Measurements from ENCODE around the gene HS3ST3B1.

Gene HS3ST3B1

DNA sequence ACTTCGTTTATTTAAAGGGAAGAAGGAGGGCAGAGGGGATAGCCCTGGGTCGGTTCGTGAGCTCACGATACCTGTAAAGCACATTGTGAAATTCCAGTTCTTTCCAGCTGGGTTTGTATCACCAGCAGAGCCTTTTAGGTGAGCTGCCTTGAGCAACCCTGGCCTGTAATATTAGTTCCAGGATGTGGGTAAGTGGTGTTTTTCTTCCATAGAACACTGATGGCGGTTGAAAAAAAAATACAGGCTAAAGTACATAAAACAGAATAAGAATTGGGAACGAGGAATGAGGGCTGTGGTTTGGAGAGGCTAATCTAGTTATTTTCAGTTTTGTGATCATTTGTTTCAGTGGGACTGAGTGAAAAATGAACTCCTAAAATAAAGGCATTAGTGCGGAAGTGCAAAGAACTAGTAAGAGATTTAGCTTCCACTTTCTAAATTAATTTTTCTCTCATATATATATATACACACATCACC is 20.6 kb downstream of the HS3ST3B1 start:
- no peak for DNase-seq (ENCODE audit: low read depth in 3 of 3)

DNA sequence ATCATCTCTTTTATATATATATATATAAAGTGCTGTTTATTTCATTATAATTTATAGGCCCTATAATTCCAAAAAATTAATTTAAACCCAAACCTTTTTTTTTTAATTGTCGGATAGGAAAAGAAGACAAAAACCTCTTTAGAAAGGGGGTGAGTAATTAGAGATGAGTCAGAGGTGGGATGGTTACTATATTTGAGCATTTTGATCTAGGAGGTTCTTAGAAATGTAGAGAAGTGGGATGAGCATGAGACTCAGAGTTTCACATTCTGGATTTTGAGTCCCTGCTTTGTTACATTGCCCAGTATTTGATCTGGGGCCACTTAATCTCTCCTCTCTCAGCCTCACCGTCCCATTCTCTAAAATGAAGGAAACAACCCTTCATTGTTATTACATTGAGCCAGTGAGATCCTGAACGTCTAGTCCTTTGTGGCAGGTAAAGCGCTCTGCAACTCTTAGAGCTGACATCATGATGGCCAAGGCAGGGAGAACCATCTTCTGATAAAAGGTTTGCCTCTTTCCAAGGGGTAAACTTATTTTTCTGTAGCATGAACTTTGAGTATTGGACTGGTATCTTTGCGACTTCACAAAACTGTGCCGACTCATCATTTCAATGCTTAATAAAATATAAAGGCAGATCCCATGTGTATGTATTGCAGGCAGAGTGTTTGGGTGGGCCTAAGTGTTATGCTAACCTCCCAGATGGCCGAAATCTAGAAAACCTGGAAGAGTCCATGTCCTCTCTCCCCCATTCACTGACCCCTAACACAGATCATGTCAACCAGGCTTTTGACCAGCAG is 21.3 kb downstream of the HS3ST3B1 start:
- no peak for DNase-seq (ENCODE audit: low read depth in 3 of 3)

DNA sequence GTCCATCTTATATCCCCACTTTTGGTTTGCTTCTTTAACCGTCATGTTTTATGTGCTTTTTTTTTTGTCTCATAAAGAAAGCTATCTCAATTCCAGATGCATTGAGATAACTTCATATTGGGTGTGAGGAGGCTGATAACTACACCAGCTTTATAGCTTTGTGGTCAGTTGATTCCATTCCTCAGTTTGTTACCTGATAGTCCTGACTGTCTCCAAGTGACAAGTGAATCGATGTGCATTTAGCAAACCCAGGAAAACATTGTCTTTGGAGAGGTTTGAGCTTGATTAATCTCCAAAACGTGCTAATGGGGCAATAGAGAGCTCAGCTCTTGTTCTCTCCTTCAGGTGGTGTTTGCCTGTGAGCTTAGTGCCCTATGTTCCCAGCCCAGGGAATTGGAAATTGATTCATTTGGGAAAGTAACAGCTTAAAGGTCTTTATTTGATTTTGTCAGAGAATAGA is 22.7 kb downstream of the HS3ST3B1 start:
- DNase-seq (ENCODE audit: low read depth in 3 of 3): no peak

DNA sequence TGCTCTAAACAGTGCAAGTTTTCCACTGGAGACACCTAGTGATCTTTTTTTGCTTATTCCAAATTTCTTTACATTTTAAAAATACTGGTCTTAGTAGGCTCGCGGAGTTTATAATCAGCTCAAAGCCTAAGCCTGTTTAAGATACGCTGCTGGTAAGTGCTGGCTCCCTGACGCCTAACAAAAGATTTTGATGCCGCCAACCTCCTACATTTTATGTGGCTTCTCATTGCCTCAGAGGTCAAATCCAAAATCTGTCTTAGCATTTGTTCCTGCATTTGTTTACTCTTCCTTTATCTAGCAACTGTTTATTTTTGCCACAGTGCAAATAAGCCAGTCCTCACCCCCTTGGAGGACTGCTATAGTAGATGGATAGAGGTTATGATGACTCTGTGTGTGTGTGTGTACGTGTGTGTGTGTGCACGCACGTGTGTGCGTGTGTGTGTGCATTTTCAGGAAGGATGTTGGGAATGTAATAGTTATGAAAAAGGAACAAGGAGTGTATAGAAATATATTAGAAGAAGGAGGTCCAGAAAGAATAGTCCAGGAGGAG is 24.8 kb downstream of the HS3ST3B1 start:
- DNase-seq (ENCODE audit: low read depth in 3 of 3): no peak

DNA sequence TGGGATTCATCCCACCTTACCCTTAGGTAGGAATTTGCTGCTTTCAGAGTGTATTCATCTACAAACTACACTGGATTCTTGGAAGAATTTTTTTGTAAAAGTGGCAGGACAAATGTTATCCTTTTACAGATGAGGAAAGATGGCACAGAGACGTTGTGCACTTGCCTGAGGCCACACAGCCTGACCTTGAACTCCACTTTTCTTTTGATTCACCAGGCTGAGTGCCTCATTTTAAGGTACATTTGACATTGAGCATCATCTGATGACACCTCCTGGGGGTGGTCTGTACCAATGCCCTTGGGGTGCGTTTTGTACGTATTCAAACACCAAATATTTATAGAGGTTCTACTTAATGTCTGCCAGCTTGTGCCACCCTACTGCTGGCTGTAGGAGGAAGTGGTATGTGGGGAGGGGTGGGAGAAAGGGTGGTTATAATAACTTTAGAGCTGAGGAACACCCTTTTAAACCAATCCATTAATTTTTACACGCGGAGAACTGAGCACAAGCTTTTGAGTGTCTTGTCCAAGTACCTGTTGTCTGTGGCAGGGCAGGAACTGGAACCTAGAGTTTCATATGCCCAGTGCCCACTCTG is 29.1 kb downstream of the HS3ST3B1 start:
- DNase-seq (ENCODE audit: low read depth in 3 of 3): no peak

DNA sequence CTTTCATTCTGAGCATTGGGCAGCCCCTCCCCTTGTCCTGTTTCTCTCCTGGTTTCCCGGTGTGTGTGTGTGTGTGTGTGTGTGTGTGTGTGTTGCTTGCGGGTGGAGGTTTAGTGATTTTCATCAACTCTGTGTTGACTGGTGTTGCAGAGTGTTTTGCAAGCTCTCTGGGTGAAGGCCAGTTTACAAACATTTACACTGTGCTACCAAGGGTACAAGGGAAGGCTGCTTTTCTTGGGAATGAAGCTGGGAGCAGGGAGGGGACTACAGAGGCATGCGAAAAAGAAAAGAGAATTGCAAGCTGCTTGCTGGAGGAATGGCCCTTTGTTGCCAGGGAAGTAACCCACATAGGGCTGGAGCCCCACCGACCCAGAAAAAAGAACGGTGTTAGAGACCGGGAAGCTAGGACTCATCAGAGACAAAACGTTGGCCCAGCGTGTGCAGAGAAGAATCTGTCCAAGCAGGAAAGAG is 29.6 kb downstream of the HS3ST3B1 start:
- DNase-seq (ENCODE audit: low read depth in 3 of 3): no peak

DNA sequence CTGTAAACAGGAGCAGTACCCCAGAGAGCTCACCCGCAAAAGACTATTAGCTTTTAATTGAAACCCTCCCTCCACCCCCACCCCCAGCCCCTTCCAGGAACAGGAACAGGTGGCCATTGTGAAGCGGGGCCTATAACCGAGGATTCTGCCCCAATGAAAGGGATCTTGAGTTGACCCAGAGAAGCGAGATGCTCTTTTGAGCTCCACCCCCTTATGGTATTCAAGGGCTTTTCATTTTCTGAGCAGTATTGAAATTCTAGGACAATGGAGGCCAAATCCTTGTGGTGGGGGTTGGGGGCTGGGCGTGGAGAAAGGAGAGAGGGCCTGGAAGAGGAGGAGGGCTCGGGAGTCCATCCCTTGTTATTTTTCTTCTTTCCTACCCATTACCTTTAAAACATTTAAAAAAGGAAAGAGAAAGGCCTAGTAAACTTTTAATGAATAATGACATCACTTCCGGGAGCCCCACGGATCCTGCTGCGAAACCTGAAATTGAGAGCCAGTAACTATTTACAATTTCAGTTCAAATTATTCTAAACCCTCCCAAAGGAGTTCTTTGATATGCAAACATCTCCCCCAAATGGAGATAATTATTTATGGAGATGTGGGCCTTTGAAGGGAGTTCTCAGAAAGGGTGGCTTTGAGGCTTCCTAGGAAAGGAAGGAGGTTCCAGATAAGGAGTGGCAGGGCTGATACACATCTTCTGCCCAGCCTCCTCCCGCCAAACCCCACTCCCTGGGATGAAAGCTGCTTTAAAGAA is 30.5 kb downstream of the HS3ST3B1 start:
- no peak for DNase-seq (ENCODE audit: low read depth in 3 of 3)

DNA sequence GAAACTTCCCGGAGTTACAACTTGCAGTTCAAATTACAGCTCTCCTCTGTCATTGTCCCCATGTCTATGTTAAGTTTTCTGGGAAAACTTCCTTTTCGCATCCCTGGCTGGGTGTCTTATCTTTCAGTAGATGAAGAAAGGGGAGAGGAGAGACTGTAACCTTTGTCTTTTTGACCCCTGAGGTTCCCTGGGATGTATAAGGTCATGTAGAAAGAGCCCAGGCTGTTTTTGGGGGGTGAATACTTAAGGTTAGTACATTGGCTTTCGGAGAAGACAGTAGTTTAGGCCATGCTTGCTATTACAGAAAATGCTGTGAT is 31.1 kb downstream of the HS3ST3B1 start:
- no peak for DNase-seq (ENCODE audit: low read depth in 3 of 3)

DNA sequence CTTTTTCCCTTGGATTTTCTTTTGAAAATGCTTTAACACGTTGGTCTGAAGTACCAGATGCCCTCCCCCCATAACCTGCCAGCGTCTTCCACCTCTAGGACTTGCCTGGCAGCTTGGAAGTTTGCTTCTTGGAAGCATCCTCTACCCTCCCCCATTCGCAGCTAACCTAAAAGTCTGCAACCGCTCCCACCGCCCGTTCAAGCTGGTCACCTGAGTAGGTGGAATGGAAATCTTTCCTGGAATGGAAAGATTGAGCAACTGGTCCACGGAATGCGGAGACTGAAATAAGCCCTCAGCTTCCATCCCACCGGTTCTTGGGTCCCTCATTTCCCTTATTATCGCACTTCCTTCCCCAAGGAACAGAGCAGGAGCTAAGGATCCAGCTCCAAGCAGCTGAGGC is 31.4 kb downstream of the HS3ST3B1 start:
- no peak for DNase-seq (ENCODE audit: low read depth in 3 of 3)

DNA sequence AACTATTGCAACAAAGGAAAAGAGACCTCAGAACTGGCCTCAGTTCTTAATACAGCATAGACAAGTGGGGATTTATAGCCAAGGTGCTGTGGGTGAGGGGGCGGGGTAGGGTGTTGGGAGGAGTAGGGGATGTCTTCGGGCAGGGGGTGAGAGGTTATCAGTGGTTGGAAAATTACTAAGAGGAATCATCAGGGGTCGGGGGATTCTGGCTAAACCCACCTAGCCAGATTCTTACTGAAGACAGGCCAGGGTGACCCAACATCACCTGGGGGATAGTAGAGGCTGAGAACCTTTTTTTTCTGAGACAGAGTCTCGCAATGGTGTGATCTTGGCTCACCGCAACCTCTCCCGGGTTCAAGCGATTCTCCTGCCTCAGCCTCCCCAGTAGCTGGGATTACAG is 32.6 kb downstream of the HS3ST3B1 start:
- DNase-seq (ENCODE audit: low read depth in 3 of 3): no peak

DNA sequence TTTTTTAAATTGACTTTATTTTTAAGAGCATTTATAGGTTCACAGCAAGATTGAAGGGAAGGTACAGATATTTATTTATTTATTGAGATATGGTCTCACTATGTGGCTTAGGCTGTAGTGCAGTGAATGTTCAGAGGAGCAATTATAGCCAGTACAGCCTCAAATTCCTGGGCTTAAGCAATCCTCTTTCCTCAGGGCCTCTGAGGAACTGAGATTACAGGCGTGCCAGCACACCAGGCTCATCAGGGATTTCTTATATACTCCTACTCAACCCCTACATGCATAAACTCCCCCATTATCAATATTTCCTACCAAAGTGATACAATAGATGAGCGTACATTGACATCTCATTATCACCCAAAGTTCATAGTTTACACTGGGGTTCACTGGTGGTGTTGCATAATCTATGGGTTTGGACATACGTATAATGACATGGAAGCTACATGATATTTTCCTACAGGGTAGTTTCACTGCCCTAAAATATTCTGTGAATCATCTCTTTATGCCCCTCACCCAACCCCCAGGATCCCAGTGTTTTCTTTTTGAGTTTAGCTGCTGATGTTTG is 33.5 kb downstream of the HS3ST3B1 start:
- DNase-seq (ENCODE audit: low read depth in 3 of 3): no peak

DNA sequence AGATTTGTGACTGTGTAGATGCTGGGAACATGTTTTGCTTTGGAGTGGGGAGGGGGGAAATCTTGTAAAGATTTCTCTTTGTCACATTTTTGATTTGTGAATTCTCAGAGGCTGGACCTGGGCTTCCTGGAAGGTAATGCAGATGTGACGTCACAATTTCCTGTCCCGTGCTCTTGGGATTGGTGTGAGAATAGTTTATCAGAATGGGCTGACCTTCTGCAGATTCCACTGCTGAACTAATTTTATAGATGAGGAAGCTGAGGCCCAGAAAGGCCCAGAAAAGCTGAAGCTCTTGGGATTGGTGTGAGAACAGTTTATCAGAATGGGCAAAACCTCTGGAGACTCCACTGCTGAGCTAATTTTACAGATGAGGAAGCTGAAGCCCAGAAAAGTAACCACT is 34.0 kb downstream of the HS3ST3B1 start:
- no peak for DNase-seq (ENCODE audit: low read depth in 3 of 3)

DNA sequence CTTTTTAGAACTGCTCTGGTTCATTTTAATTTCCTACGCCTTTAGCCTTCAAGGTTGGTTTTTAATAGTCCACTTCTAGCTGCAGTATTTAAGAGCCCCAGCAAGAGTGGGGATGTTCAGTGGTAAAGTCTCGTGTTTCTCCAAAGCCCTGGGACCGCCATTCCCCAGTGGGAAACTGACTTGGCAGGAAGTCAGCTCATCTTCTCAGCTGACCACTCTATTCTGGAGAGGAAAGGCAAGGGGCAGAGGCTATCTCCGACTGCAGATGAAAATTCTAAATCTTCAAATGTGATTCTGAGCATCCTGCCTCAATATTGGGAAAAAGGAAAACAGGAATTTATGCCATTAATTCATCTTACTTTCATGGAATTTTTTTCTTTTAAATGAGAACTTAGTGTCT is 35.5 kb downstream of the HS3ST3B1 start:
- no peak for DNase-seq (ENCODE audit: low read depth in 3 of 3)

DNA sequence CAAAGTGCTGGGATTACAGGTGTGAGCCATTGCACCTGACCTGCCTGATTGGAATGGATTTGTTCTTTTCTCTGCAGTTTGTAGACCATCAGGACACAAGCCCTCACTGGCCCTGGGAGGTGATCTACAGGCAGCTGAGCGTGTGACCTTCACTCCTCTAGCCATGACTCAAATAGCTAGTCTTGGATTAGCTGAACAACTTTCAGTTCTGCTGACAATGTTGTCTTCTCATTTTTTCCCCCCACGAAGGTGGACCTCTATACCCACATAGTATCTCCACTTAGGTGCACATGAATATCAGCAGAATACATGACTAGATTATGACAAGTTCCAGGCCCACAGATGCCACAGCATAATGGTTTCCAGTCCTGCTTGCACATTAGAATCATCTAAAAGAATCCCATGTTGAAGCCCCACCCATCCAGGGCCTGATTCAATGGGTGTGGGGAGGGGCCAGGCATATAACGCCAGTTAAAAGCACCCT is 36.8 kb downstream of the HS3ST3B1 start:
- no peak for DNase-seq (ENCODE audit: low read depth in 3 of 3)

DNA sequence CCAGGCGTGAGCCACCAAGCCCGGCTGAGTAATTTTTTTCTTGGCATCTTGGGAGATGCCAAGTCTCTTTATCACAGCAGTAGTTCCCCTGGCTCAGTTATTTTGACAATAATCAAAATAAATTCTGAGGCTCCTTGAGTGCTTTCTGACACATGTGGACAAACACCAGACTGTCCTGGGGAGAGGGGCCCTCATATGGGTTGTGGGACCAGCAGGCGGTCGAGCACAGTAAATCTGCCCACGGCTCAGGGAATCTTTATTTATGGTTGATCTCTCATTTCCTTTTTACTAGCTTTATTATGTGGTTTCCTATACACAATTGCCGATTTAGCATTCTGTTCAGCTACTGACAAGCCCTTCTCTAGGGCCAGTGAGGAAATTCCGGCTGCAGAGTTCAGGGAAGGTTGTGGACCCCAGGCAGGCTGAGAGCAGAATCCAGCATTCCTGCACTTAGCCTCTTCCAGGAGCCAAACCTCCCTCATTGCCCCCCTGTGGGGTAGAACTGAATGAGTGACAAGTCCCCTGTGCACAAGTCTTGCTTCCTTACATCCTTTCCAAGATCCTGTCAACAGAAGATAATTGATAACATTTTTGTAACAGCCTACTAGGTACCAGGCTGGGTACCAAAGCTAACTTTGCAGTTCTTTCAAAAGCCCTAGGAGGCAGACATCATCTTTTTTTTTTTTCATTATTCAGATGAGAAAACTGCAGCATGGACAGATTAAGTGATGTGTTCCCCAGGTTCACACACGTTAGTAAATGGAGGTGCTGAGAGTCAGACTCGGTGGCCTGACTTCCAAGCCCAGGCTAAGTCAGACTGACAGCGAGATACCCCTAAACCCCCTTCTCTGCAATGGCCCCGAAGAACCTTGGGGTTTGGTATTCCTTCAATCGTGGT is 40.2 kb downstream of the HS3ST3B1 start:
- no peak for DNase-seq (ENCODE audit: low read depth in 3 of 3)

DNA sequence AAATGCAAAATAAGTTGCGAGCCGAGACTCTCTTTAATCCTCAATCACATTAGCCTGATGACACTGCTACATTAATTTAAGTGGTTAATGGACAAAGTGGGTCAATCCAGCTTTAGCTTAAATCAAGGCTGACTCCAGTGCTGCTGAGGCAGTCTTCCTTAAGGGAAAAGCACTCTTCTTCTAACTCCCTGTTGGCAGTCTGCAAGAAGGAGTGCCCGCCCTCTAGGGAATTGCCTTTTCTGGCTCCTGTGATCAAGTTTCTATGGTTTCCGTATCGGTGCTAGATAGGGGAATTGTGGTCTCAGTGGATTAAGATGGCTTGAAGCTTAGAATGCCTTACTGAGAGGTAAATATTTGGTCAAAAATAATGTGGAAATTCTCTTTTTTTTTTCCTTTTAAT is 41.0 kb downstream of the HS3ST3B1 start:
- DNase-seq (ENCODE audit: low read depth in 3 of 3): no peak

DNA sequence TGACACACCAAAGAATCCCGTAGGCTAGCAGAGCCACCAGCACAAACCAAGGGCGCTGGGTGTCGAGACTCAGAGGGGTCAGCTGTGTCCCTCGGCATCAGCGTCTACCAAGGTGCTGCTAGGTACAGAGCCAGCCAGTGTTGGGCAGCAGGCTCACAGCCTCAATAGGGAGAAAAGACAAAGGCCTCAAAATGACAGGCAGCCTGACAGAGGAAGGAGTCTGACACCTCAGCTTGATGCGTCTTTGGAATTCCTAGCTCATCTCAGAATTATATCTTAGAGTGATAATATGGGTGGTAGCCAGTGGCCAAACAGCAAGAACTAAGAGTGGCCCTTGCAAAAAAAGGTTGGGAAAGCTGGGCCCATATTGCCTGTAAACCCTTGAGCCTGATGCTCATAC is 45.9 kb downstream of the HS3ST3B1 start:
- DNase-seq (ENCODE audit: low read depth in 3 of 3): no peak

DNA sequence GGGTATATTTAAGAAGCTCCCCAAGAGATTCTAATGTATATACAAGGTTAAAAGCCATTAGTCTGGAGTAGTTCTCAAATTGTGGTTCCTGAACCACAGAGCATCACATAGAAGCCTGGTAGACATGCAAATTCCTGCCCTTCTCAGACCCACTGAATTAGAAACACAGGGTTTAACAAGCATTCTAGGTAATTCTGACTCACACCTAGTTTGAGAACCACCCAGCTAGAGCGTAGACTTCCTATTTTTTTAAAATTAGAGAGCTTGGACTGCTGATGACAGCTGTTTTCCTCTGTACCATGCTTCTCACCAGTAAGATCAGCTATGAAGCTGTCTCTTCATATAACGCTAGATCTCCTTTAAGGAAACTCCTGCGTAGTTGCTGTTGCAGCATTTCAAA is 50.6 kb downstream of the HS3ST3B1 start:
- no peak for DNase-seq (ENCODE audit: low read depth in 3 of 3)

DNA sequence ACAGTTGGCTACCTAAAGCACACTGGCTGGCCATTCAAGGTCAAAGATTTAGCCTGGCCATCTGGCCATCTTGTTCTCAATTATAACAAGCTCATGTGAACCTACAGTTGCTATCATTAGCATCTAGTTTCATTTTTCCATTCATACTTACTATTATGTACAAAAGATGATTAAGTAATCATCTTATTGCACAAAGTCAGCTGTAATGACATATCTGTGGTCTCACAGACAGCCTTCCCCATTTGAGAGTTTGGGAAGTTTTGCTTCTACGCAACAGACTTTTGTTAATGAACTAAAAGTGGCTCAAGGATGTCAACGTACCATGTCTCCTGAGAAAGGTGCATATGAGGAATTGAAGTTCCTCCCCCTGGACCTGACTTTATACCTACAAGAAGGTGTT is 51.3 kb downstream of the HS3ST3B1 start:
- DNase-seq (ENCODE audit: low read depth in 3 of 3): no peak

DNA sequence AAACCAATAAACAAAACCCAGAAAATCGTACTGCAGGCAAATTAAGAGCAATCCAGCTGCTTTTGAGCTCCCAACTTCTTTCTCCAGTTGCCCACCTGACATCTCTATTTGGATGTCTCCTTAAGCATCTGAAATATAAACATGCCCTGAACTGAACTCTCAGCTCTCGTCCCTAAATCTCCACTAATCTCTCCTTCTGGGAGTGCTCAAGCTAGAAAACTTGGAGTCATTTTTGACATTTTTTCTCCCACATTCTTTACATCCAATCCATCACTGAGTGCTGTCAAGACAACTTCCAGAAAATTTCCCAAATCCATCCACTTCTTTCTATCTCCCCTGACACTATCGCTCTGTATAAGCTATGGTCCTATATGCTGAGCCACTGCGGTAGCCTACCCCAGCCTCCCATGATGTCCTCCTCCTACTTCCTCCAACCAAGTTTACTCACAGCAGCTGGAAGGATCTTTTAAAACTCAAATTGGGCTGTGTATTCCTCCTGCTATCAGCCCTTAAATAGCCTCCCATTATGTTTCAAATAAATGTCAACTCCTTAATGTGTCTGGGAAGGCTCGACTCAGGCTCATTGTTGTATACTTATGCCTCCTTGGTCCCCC is 53.1 kb downstream of the HS3ST3B1 start:
- no peak for DNase-seq (ENCODE audit: low read depth in 3 of 3)

Measured in stimulated activated CD4-positive, alpha-beta T cell treated with anti-CD3 and anti-CD28 coated beads, TNF-alpha, amount 100 ng/mL, for 4 hours (primary cell).